Measurements from ENCODE around the gene POLR1A.

POLR1A gene

DNA sequence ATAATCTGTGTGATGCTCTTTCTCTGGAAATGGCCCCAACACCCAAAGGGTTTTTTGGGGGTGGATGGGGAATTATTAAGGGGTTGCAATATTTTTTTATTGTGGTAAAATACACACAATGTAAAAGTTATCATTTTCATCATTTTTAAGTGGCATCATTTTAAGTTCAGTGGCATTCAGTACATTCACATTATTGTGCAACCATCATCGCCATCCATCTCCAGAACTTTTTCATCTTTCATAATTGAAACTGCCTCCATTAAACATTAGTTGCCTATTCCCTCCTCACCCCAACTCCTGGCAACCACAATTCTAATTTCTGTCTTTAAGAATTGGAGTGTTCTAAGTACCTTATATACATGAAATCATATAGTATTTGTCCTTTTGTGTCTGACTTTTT lies 90.0 kb downstream of the POLR1A start:
- Histone ChIP-seq H3K79me2 (ENCODE audit: insufficient read depth, low read length) (no peaks in the 10 kb centered on the region), H3K4me2 (ENCODE audit: low read depth, low read length, poor library complexity, severe bottlenecking) (no peak overlapping the region), H3K9ac (ENCODE audit: low read depth, low read length, poor library complexity, severe bottlenecking) (no peak overlapping the region), H3F3A (ENCODE audit: low read depth) (no peaks in the 10 kb centered on the region), H3K4me1 (ENCODE audit: insufficient read depth, low read length, poor library complexity, severe bottlenecking) (peaks cover 26% of the 10 kb centered on the region), H3K9me2 (replicated peaks; ENCODE audit: low read depth, low read length) (no peaks in the 10 kb centered on the region), H3K9me3 (ENCODE audit: insufficient read depth, low read depth, low read length) (no peaks in the 10 kb centered on the region; the same call in 1 of the 2 replicates), H3K27me3 (ENCODE audit: insufficient read depth, low read length, poor library complexity, severe bottlenecking) (no peaks in the 10 kb centered on the region), H2AFZ (ENCODE audit: low read length) (no peak overlapping the region), H3K36me3 (ENCODE audit: insufficient read depth, low read length) (no peaks in the 10 kb centered on the region), H3K4me3 (ENCODE audit: low read length, poor library complexity, severe bottlenecking) (no peak overlapping the region), H4K20me1 (ENCODE audit: insufficient read depth, low read length, poor library complexity, severe bottlenecking) (no peaks in the 10 kb centered on the region)
- no peak for TF ChIP-seq EZH2phosphoT487 (IDR thresholded peaks at IDR 0.05; ENCODE audit: borderline replicate concordance)
- TF ChIP-seq, protein P1, sequence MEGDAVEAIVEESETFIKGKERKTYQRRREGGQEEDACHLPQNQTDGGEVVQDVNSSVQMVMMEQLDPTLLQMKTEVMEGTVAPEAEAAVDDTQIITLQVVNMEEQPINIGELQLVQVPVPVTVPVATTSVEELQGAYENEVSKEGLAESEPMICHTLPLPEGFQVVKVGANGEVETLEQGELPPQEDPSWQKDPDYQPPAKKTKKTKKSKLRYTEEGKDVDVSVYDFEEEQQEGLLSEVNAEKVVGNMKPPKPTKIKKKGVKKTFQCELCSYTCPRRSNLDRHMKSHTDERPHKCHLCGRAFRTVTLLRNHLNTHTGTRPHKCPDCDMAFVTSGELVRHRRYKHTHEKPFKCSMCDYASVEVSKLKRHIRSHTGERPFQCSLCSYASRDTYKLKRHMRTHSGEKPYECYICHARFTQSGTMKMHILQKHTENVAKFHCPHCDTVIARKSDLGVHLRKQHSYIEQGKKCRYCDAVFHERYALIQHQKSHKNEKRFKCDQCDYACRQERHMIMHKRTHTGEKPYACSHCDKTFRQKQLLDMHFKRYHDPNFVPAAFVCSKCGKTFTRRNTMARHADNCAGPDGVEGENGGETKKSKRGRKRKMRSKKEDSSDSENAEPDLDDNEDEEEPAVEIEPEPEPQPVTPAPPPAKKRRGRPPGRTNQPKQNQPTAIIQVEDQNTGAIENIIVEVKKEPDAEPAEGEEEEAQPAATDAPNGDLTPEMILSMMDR (conservative IDR thresholded peaks at IDR 0.05; ENCODE audit: low read length) = no peak

DNA sequence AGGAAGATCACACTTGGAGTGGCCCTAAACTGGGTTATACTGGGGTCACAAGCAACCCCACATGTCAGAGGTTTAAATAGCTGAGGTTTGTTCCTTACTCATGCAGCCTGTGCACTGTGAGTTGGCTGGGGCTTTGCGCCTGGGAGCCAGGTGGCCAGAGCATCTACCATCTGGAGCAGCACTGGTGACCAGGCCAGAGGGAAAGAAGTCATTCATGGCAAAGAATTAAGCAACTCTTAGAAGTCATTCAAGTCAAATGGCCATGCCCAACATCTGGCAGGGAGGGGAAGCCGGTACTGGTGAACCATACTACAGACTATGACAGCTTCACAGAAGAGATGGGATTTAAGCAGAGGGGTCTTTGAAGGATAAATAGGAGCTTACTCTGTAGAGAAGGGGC lies 90.7 kb downstream of the POLR1A start:
- Histone ChIP-seq H3K9me3 (ENCODE audit: insufficient read depth, low read depth, low read length) (no peaks in the 10 kb centered on the region; the same call in 1 of the 2 replicates), H3K4me1 (ENCODE audit: insufficient read depth, low read length, poor library complexity, severe bottlenecking) (peaks cover 33% of the 10 kb centered on the region), H3K36me3 (ENCODE audit: insufficient read depth, low read length) (no peaks in the 10 kb centered on the region), H3K9me2 (replicated peaks; ENCODE audit: low read depth, low read length) (no peaks in the 10 kb centered on the region), H3K4me3 (ENCODE audit: low read length, poor library complexity, severe bottlenecking) (no peak overlapping the region), H4K20me1 (ENCODE audit: insufficient read depth, low read length, poor library complexity, severe bottlenecking) (no peaks in the 10 kb centered on the region), H3K4me2 (ENCODE audit: low read depth, low read length, poor library complexity, severe bottlenecking) (no peak overlapping the region), H3K79me2 (ENCODE audit: insufficient read depth, low read length) (no peaks in the 10 kb centered on the region), H3K27me3 (ENCODE audit: insufficient read depth, low read length, poor library complexity, severe bottlenecking) (no peaks in the 10 kb centered on the region), H3K9ac (ENCODE audit: low read depth, low read length, poor library complexity, severe bottlenecking) (no peak overlapping the region), H2AFZ (ENCODE audit: low read length) (no peak overlapping the region), H3F3A (ENCODE audit: low read depth) (no peaks in the 10 kb centered on the region)
- no peak for TF ChIP-seq EZH2phosphoT487 (IDR thresholded peaks at IDR 0.05; ENCODE audit: borderline replicate concordance)
- TF ChIP-seq, protein P1 (conservative IDR thresholded peaks at IDR 0.05; ENCODE audit: low read length) = no peak

DNA sequence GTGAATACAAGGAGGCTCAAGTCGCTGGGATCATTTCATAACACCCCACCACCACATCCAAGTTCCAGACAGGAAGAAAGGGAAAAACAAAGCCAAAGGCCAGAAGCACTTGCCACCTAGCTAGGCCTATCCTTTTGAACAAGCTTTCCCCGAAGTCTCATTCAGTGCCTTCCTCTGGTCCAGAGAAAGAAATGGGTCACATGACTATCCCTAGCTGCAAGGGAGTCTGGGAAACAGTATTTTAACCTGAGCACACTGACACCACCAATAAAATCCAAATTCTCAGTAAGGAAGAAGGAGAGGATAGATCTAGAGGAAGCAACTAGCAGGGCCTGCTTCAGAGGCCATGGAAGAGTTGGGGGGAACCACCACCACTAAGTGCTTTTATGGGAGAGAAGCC lies 91.2 kb downstream of the POLR1A start:
- TF ChIP-seq EZH2phosphoT487 (IDR thresholded peaks at IDR 0.05; ENCODE audit: borderline replicate concordance) = no peak
- TF ChIP-seq, protein P1 (conservative IDR thresholded peaks at IDR 0.05; ENCODE audit: low read length) = no peak
- no peak overlapping the region for H3K4me2 ChIP-seq (ENCODE audit: low read depth, low read length, poor library complexity, severe bottlenecking)
- H3K27me3 ChIP-seq (ENCODE audit: insufficient read depth, low read length, poor library complexity, severe bottlenecking) = no peaks in the 10 kb centered on the region

More for the DNA sequence above, 91.2 kb downstream of the POLR1A start:
- H3K4me3 ChIP-seq (ENCODE audit: low read length, poor library complexity, severe bottlenecking) = no peak overlapping the region
- no peaks in the 10 kb centered on the region for H3K79me2 ChIP-seq (ENCODE audit: insufficient read depth, low read length)
- no peaks in the 10 kb centered on the region for H3K9me2 ChIP-seq (replicated peaks; ENCODE audit: low read depth, low read length)
- H4K20me1 ChIP-seq (ENCODE audit: insufficient read depth, low read length, poor library complexity, severe bottlenecking) = no peaks in the 10 kb centered on the region
- H3K36me3 ChIP-seq (ENCODE audit: insufficient read depth, low read length) = no peaks in the 10 kb centered on the region
- no peaks in the 10 kb centered on the region; the same call in 1 of the 2 replicates for H3K9me3 ChIP-seq (ENCODE audit: insufficient read depth, low read depth, low read length)
- no peaks in the 10 kb centered on the region for H3F3A ChIP-seq (ENCODE audit: low read depth)
- no peak overlapping the region for H2AFZ ChIP-seq (ENCODE audit: low read length)
- H3K4me1 ChIP-seq (ENCODE audit: insufficient read depth, low read length, poor library complexity, severe bottlenecking) = peaks cover 33% of the 10 kb centered on the region
- no peak overlapping the region for H3K9ac ChIP-seq (ENCODE audit: low read depth, low read length, poor library complexity, severe bottlenecking)

Data from Loucy (cell line).